Omental fat pad (tissue), 4 donors: ENCODE results near the gene PLVAP. TPM values are rescaled to one million over a fixed set of nuclear protein-coding genes. Genes with fewer than 3 reads are reported as not detected.

Experiments
- ATAC-seq: fragments of 150-250 bp; one replicate; pipeline ENCODE4 v1.9.1; 2016; ENCODE audit warnings: mild to moderate bottlenecking, moderate library complexity; ENCODE audit not compliant: low FRiP score
- DNase-seq: peaks from one replicate; pipeline ENCODE4 v3.0.0-alpha.2; 2019; ENCODE audit warnings: low spot score
- total RNA-seq, 4 donors: library from RNA; depleted of rRNA; stranded (reverse); fragments of >200 nt; gene quantifications; one replicate each; pipeline ENCODE4 v1.1.0, GENCODE V29; 2016
- TF ChIP-seq, protein P1 (sequence below), 3 donors: fragments of 450-650 bp; IDR thresholded peaks; one replicate each; pipeline ENCODE4 v1.5.1; 2016 to 2017; ENCODE audit warnings: antibody characterized with exemption in 3 of 3, mild to moderate bottlenecking in 3 of 3, moderate library complexity in 2 of 3

The PLVAP gene
- total RNA-seq, 4 donors from 2014 or later: 39.7 to 139 (median 114) TPM

DNA sequence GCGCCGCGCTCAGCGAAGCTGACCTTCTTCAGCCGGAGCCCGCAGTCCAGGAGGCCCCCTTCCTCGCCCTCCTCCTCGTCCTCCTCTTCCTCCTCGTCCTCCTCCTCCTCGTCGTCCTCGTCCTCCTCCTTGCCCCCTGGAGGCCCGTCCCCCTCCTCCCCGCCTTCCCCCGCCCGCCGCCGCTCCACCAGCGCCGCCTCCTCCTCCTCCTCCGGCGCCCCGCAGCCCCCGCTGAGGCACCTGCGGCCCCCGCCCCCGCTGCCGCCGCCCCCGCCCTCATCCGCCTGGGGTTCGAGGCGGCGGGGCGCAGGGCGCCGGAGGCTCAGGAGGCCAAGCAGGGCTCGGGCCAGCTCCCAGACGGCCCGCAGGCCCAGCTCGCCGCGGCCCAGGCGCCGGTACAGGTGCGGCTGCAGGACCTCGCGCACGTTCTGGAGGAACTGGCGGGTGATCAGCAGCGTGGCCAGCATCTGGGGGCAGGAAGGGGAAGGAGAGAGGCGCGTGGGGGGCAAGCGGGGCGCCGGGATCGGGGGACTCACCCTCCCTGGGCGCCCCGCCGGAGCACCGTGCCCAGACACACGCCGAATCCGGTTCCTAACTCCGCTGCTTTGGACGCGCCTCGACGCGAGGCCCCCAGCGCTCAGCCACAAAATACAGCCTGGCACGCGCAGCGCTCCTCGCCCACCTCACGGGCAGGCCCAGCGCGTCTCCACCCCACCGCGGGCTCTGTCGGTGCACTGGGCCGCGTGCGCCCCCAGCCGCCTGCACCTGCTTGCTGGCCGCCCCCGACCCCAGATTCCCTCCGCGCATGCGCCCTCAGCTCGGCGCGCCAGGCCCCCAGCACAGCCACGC lies 48.4 kb downstream of the PLVAP start:
- DNase-seq: no peak
- ATAC-seq: no peak
- TF ChIP-seq, protein P1, sequence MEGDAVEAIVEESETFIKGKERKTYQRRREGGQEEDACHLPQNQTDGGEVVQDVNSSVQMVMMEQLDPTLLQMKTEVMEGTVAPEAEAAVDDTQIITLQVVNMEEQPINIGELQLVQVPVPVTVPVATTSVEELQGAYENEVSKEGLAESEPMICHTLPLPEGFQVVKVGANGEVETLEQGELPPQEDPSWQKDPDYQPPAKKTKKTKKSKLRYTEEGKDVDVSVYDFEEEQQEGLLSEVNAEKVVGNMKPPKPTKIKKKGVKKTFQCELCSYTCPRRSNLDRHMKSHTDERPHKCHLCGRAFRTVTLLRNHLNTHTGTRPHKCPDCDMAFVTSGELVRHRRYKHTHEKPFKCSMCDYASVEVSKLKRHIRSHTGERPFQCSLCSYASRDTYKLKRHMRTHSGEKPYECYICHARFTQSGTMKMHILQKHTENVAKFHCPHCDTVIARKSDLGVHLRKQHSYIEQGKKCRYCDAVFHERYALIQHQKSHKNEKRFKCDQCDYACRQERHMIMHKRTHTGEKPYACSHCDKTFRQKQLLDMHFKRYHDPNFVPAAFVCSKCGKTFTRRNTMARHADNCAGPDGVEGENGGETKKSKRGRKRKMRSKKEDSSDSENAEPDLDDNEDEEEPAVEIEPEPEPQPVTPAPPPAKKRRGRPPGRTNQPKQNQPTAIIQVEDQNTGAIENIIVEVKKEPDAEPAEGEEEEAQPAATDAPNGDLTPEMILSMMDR (IDR thresholded peaks at IDR 0.05): no peak

DNA sequence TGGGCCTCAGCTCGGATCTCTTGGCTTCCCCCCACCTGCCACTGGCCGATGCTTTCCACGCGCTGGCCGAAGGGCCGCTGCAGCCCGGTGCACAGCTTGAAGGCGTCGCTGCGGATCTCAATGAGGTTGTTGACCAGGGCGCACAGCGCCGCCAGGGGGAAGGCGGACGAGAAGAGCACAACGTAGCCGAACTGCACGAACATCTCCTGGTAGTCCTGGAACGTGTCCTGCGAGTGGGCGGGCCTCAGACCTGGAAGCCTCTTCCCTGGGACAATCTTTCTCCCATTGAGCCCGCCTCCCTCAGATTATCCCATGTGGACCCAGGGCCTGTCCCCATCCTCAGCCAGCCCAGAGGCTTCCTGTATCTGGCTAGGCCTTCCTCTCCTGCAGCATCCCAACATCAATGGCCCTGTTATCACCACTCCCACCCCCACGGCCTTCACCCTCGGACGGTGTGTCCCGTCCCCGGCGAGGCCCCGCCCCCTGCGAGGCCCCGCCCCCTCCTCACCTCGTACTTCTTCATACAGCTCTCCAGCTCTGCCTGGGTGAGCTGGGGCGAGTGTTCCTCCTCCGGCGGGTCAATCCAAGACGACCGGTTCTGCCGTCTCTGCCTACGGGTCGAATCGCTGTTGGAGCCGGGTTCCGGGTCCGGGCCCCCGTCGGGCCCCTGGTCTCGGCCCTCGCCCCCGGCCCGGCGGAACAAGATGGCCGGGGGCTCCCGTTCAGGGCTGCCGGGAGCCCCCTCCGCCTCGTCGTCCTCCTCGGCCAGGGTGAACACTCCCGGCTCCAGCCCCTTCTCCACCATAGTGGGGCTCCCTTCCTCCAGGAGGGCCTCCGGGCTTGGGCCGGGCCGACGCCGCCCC lies 49.3 kb downstream of the PLVAP start:
- DNase-seq: peak; percentile 43

DNA sequence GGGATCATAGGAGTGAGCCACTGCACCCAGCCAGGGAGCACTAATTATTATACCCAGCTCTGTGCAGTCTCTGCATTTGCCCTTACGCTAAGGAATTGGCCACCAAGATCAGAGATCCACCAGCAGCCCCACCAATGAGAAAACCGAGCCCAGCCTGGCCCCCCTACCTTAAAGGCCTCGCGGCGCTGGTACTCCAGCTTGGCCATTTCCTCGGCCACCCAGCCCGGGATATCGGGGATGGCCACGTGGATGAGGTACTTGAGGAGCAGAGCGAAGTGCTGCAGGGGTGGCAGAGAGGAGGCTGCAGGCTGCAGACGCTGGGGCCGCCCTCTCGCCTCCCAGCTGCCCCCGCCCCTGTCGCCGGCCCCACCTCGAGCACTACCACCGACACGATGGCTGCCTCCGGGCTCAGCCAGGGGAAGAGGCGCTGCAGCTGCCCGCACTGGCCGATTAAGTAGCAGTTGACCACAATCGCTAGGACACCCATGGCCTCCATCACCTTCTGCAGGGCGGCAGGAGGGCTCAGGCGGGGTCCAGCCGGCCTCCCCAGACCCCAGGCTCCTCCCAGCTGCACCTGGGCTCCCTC lies 50.0 kb downstream of the PLVAP start:
- DNase-seq (no peak), ATAC-seq (no peak)
- TF ChIP-seq, protein P1 (IDR thresholded peaks at IDR 0.05): no peak

More for the DNA sequence above, 49.3 kb downstream of the PLVAP start:
- peak; percentile 75 for ATAC-seq
- TF ChIP-seq, protein P1 (IDR thresholded peaks at IDR 0.05): no peak

DNA sequence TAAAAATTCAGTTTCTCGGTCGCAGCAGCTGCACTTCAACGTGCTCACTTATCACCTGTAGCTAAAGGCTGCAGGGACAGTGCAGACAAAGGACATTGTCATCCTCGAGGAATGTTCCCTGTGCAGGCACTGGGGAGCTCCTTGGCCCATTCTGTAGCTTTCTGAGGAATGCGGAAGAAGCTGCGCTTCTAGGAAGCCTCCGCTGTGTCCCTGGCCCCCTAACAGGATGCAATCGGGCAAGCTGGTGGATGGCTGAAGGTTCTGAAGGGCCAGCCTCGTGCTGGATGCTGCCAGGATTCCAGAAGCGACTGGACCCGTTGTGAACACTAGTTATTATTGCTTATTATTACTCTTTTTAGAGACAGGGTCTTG lies 50.6 kb downstream of the PLVAP start:
- ATAC-seq: no peak
- TF ChIP-seq, protein P1 (IDR thresholded peaks at IDR 0.05): no peak
- no peak for DNase-seq

DNA sequence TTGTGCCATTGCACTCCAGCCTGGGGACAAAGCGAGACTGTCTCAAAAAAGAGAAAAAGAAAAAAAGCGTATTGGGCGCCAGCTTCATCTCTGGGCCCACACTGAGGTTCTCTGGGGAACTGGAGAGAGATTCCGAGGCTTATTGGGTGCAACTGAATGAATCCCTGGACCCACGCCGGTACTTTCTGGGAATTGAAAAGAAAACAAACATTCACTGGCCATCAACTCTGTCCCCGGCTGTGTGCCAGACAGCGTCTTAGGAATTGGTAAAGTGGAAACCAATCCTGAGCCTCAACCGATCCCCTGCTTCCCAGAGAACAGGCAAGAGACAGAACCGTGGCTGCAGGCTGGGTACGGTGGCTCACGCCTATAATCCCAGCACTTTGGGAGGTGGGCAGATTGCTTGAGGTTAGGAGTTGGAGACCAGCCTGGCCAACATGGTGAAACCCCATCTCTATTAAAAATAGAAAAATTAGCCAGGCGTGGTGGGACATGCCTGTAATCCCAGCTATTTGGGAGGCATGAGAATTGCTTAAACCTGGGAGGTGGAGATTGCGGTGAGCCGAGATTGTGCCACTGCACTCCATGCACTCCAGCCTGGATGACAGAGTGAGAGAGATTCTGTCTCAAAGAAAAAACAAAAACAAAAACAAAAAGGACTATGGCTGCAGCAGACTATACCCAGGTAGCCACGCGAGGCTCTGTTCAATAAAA lies 51.1 kb downstream of the PLVAP start:
- no peak for DNase-seq
- no peak for ATAC-seq
- TF ChIP-seq, protein P1 (IDR thresholded peaks at IDR 0.05): no peak

DNA sequence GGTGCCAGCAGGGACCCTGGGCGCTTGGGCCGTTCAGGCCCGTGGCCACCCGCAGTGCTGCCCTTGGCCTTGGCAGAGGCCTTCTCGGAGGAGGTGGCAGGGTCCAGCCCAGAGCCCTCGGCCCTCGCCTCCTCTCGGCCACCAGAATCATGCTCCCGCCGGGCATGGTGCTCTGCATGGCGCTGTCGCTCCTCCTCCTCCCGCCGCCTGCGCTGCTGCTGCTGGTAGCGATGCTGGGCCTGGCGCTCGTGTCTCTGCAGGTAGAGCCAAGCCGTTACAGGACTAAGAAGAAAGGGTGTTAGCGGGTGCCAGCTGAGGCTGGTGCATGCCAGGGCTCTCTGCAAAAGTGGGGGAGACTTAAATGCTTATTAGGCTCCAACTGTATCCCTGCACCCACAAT lies 52.0 kb downstream of the PLVAP start:
- DNase-seq (no peak), ATAC-seq (no peak)
- TF ChIP-seq, protein P1 (IDR thresholded peaks at IDR 0.05): no peak
